Common myeloid progenitor, CD34-positive (primary cell): Measurements from ENCODE around the gene LSP1.
"Not testable (repeated sequence)": the region's sequence is repeated elsewhere in the genome, so short reads cannot be mapped to it uniquely, and the experiment has no call there.

Source experiments
- CTCF ChIA-PET: fragments of 350-600 bp; sonication (Branson Sonifier 250); formaldehyde crosslinking; loops from one replicate; lab custom pipeline; 2021; ENCODE audit warnings: antibody characterized with exemption; lab: Charles Lee
- POLR2A ChIA-PET: fragments of 350-600 bp; sonication (Branson Sonifier 250); formaldehyde crosslinking; loops from one replicate; lab custom pipeline; 2021; ENCODE audit warnings: antibody characterized with exemption; lab: Charles Lee
- DNase-seq, 3 donors: peaks; one replicate each; pipeline versions ENCODE4 v3.0.0 to v3.0.0-alpha.2; 2013
- H3K27ac ChIP-seq, 2 experiments: 1 replicate in 1 of 2; 2 replicates in 1 of 2; pipeline ENCODE4 v1.7.0; 2013; ENCODE audit warnings: inconsistent platforms in 2 of 2, low read length in 2 of 2, mild to moderate bottlenecking in 2 of 2, low read depth in 1 of 2, moderate library complexity in 1 of 2; ENCODE audit not compliant: severe bottlenecking in 2 of 2, insufficient read depth in 1 of 2, poor library complexity in 1 of 2
- H3K27me3 ChIP-seq, 5 experiments: replicated peaks in 2 of 5; 1 replicate in 3 of 5; 2 replicates in 2 of 5; pipeline versions ENCODE4 v1.6.1 to v1.7.0; 2013; ENCODE audit warnings: low read length in 4 of 5, mild to moderate bottlenecking in 2 of 5, moderate library complexity in 2 of 5, inconsistent platforms in 1 of 5; ENCODE audit not compliant: insufficient read depth in 5 of 5, control insufficient read depth in 4 of 5
- H3K36me3 ChIP-seq, 4 experiments: 1 replicate in 2 of 4; 2 replicates in 2 of 4; pipeline versions ENCODE4 v1.6.1 to v1.7.0; 2013; ENCODE audit warnings: low read length in 3 of 4, control low read depth in 1 of 4, mild to moderate bottlenecking in 1 of 4; ENCODE audit not compliant: control insufficient read depth in 4 of 4, insufficient read depth in 4 of 4
- H3K4me1 ChIP-seq, 4 experiments: 1 replicate in 3 of 4; 2 replicates in 1 of 4; pipeline versions ENCODE4 v1.6.1 to v1.7.1; 2013; ENCODE audit warnings: low read length in 3 of 4, mild to moderate bottlenecking in 3 of 4, control low read depth in 1 of 4, inconsistent platforms in 1 of 4, moderate library complexity in 1 of 4; ENCODE audit not compliant: control insufficient read depth in 4 of 4, insufficient read depth in 4 of 4; ENCODE audit errors: control extremely low read depth in 1 of 4
- H3K4me3 ChIP-seq, 7 experiments: 1 replicate in 4 of 7; 2 replicates in 3 of 7; pipeline versions ENCODE4 v1.5.1 to v1.7.0; 2013; ENCODE audit warnings: mild to moderate bottlenecking in 7 of 7, low read length in 6 of 7, moderate library complexity in 6 of 7, inconsistent platforms in 2 of 7, low read depth in 2 of 7, control low read depth in 1 of 7; ENCODE audit not compliant: insufficient read depth in 4 of 7, control insufficient read depth in 1 of 7; ENCODE audit errors: extremely low read depth in 1 of 7
- H3K9me3 ChIP-seq, 5 experiments: 1 replicate in 4 of 5; 2 replicates in 1 of 5; pipeline versions ENCODE4 v1.6.1 to v1.7.1; 2013; ENCODE audit warnings: low read length in 4 of 5, mild to moderate bottlenecking in 2 of 5, inconsistent platforms in 1 of 5, low read depth in 1 of 5, moderate library complexity in 1 of 5; ENCODE audit not compliant: control insufficient read depth in 4 of 5, insufficient read depth in 2 of 5; ENCODE audit errors: control extremely low read depth in 1 of 5
- WGBS: methylation state at CpG from one replicate; pipeline ENCODE4 v1.1.5; 2013; ENCODE audit not compliant: insufficient coverage; 5-methylcytosine and 5-hydroxymethylcytosine counted together

The LSP1 gene

DNA sequence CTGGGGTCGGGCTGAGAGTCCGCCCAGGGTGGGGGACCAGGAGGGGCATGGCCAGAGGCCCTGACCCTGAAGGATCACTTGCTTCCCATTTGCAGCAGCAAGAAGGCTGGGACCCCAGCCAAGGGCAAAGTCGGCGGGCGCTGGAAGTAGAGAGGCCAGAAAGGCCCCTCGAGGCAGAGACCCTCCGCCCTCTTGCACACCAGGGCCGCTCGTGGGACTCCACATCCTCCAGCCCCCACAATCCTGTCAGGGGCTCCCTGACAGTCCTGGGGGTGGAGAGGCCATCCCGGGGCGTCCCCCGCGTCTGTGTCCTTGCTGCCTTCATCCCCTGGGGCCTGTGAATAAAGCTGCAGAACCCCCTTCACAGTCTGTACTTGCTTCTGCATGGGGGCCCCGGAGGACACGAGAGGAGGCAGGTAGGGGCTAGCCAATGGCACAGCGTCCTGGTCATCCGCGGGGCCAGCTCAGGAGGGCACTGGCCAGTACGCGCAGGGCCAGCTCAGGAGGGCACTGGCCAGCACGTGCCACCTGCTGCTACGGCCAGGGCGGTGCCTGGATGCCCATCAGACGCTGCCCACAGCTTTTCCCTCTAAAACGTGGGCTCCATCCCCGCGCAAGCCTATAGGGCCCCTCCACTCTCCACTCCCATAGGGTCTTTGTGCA lies 85.6 kb downstream of the LSP1 start:
- H3K27ac ChIP-seq = no peak overlapping the region
- WGBS = 88% methylated on average over 22 of the region's 27 CpGs
- H3K4me3 ChIP-seq = peak overlapping the region in 1 of 7 experiments; percentile 20
- no peaks in the 10 kb centered on the region for H3K27me3 ChIP-seq
- CTCF ChIA-PET = interaction anchor here (0.9 to 1.9 kb wide), 5 partner anchors 9 to 62 kb away, joined by 3 to 6 read pairs (median 3); no protein-coding TSS in a partner anchor
- H3K4me1 ChIP-seq = peaks cover 0 to 39% (median 31%) of the 10 kb centered on the region in 4 experiments
- H3K9me3 ChIP-seq = no peaks in the 10 kb centered on the region
- POLR2A ChIA-PET = no interaction called here
- peak in 1 of 3 donors; percentile 9 for DNase-seq
- H3K36me3 ChIP-seq = no peaks in the 10 kb centered on the region

- H3K27ac ChIP-seq = no peak overlapping the region
- POLR2A ChIA-PET = no interaction called here
Observed at GRCh38 chr11:1939006-1939625, 86.2 kb downstream of the LSP1 start.

DNA sequence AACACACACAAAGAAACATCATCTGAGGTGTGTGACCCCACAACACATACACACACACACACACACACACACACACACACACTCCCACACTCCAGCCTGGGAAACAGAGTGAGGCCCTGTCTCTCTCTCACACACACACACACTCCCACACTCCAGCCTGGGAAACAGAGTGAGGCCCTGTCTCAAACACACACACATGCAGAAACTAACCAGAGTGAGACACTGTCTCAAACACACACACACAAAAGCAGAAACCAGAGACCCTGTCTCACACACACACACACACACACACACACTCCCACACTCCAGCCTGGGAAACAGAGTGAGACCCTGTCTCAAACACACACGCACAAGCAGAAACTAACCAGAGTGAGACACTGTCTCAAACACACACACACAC lies 86.9 kb downstream of the LSP1 start:
- H3K9me3 ChIP-seq, H3K27me3 ChIP-seq, H3K4me3 ChIP-seq, CTCF ChIA-PET, H3K27ac ChIP-seq, H3K36me3 ChIP-seq, POLR2A ChIA-PET, DNase-seq: not testable (repeated sequence)
- WGBS = no CpG with 5 or more reads among the region's 1 CpG
- peaks cover 0 to 37% (median 29%) of the 10 kb centered on the region in 4 experiments for H3K4me1 ChIP-seq

More at GRCh38 chr11:1939006-1939625, 86.2 kb downstream of the LSP1 start:
- Histone ChIP-seq H3K27me3 (no peaks in the 10 kb centered on the region), H3K9me3 (no peaks in the 10 kb centered on the region), H3K36me3 (no peaks in the 10 kb centered on the region), H3K4me1 (peaks cover 0 to 42% (median 31%) of the 10 kb centered on the region in 4 experiments), H3K4me3 (peak overlapping the region in 1 of 7 experiments; percentile 20)
- CTCF ChIA-PET = interaction anchor here (1.1 to 1.9 kb wide), 3 partner anchors 43 to 63 kb away, joined by 3 to 6 read pairs (median 5); no protein-coding TSS in a partner anchor
- peak; percentile 32 to 84 (median 66) for DNase-seq
- 11% methylated on average over 19 of the region's 23 CpGs for WGBS
